Stromal cell of bone marrow (primary cell): Measurements from ENCODE around the gene PRPH.

ENCODE experiments used
- DNase-seq: peaks from one replicate; pipeline ENCODE4 v3.0.0-alpha.2; 2012; ENCODE audit warnings: low read depth

Gene PRPH

GRCh38 chr12:49346659-49347310, 51.8 kb downstream of the PRPH start, which contains the start of gene DNAJC22:
DNAJC22 (plus strand) TSS chr12:49346888; CDS start chr12:49348873, 1,985 bp downstream.
- DNase-seq: no peak

GRCh38 chr12:49347311-49348193, 52.6 kb downstream of the PRPH start:
- DNase-seq: no peak
